ENCODE data around the gene GNA12. TPM values are rescaled to one million over a fixed set of nuclear protein-coding genes. Genes with fewer than 3 reads are reported as not detected.
"Not testable (repeated sequence)": the region's sequence is repeated elsewhere in the genome, so short reads cannot be mapped to it uniquely, and the experiment has no call there.

GNA12 gene
- total RNA-seq, 8 experiments from 2014 or later, result 9.7 to 33.3 (median 20.5) TPM

GRCh38 chr7:2708041-2708440 is 136.1 kb downstream of the GNA12 start:
- 90 to 100% (median 90%) methylated on average over 2 of the region's 10 CpGs; no CpG with 5 or more reads in 7 of the 10 experiments for WGBS, 10 experiments
- in situ Hi-C loops (cut with MboI; ENCODE audit: low pct_unique_long_range_greater_than_20kb in 2 of 9, low sequenced_read_pairs in 9 of 9, unreplicated experiment in 9 of 9), result no loop called here
- ATAC-seq (replicated peaks in 6 of 8), result no peak
- Histone ChIP-seq H3K4me1 (replicated peaks in 1 of 2) (peaks cover 9 to 25% of the 10 kb centered on the region in 2 donors), H3K27ac (no peak overlapping the region), H3K4me3 (no peak overlapping the region)

DNA sequence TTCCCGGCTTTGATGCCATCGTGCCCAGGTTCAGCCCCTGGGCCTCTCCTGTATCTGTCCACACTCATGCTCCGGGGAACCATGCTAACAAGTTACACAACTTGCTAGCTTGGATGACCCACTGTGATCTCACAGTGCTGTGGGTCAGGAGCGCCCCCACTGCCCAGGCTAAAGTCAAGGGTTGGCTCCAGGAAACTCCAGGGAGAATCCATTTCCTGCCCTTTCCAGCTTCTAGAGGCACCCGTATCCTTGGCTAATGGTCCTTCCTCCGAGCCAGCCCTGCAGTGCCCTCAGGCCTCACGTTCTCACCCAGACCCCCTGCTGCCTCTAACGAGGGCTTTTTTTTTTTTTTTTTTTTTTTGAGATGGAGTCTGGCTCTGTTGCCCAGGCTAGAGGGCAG is 136.6 kb downstream of the GNA12 start:
- Histone ChIP-seq H3K4me1 (replicated peaks in 1 of 2) (peaks cover 4 to 19% of the 10 kb centered on the region in 2 donors), H3K4me3 (no peak overlapping the region), H3K27ac (no peak overlapping the region)
- no peak for ATAC-seq (replicated peaks in 6 of 8)
- in situ Hi-C loops (cut with MboI; ENCODE audit: low pct_unique_long_range_greater_than_20kb in 2 of 9, low sequenced_read_pairs in 9 of 9, unreplicated experiment in 9 of 9), result no loop called here
- 60 to 100% (median 88%) methylated on average over 1 to 5 of the region's 8 CpGs; no CpG with 5 or more reads in 3 of the 10 experiments for WGBS, 10 experiments

DNA sequence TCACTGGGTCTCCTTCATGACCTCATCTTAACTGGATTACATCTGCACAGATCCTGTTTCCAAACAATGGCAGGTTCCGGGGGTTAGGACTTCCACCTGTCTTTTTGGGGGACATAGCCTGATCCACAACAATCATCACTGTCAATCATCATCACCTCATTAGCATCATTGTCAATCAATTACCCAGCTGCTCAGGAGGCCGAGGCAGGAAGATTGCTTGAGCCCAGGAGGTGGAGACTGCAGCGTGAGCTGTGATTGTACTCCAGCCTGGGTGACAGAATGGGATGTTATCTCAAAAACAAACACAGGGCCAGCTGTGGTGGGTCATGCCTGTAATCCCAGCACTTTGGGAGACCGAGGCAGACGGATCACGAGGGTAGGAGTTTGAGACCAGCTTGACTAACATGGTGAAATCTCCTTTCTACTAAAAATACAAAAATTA is 137.4 kb downstream of the GNA12 start:
- in situ Hi-C loops (cut with MboI; ENCODE audit: low pct_unique_long_range_greater_than_20kb in 2 of 9, low sequenced_read_pairs in 9 of 9, unreplicated experiment in 9 of 9), result no loop called here
- WGBS, 10 experiments, result 62 to 100% (median 68%) methylated on average over 1 to 6 of the region's 6 CpGs; no CpG with 5 or more reads in 3 of the 10 experiments
- Histone ChIP-seq H3K4me1 (replicated peaks in 1 of 2) (peaks cover 4 to 21% of the 10 kb centered on the region in 2 donors), H3K27ac (no peak overlapping the region), H3K4me3 (no peak overlapping the region)
- ATAC-seq (replicated peaks in 6 of 8), result no peak

DNA sequence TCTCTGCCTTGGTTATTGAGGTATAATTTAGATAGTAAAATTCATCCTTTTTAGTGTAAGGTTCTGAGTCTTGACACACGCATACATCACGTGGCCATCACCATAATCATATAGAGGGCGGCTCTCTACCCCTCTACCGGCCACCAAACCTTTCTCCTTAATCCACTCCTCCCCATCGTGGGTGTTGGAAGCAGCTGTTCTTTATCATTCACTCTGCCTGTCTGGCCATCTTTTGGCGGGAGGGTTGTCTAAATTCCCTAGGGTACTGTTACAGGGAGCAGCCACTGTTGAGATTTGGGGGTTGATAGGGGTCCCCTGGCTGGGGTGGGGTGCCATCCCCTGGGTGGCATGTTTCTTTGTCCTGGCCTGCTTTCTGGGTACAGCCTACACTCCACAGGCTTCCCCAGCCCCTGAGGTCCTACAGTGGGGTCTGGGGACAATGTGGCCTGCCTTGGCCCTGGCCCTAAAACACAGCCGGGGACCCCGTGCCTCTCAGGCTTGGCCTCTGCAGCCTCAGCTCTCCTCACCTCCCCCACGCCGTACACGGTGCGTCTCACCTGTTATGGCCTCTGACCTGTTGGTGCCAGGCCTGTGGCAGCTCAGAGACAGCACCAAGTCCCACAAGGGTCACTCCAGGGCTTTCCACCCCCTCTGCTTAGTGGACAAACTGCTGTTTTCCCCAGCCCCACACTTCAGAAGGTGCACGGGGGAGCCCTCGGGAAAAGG is 138.6 kb downstream of the GNA12 start:
- in situ Hi-C loops (cut with MboI; ENCODE audit: low pct_unique_long_range_greater_than_20kb in 2 of 9, low sequenced_read_pairs in 9 of 9, unreplicated experiment in 9 of 9), result no loop called here
- no peak overlapping the region for H3K4me3 ChIP-seq
- 60 to 100% (median 83%) methylated on average over 2 to 7 of the region's 14 CpGs; no CpG with 5 or more reads in 2 of the 10 experiments for WGBS, 10 experiments
- no peak overlapping the region for H3K27ac ChIP-seq
- peaks cover 4 to 20% of the 10 kb centered on the region in 2 donors for H3K4me1 ChIP-seq (replicated peaks in 1 of 2)
- no peak for ATAC-seq (replicated peaks in 6 of 8)

GRCh38 chr7:2702594-2702957 is 141.5 kb downstream of the GNA12 start:
- Histone ChIP-seq H3K4me1 (replicated peaks in 1 of 2) (peaks cover 0 to 7% of the 10 kb centered on the region in 2 donors), H3K4me3 (no peak overlapping the region), H3K27ac (peak overlapping the region in 1 of 2 donors; percentile 19)
- WGBS, 10 experiments, result 20 to 100% (median 82%) methylated on average over 1 to 5 of the region's 22 CpGs; no CpG with 5 or more reads in 5 of the 10 experiments
- in situ Hi-C loops (cut with MboI; ENCODE audit: low pct_unique_long_range_greater_than_20kb in 2 of 9, low sequenced_read_pairs in 9 of 9, unreplicated experiment in 9 of 9), result no loop called here
- peak in 5 of 8 experiments; percentile 6 to 31 (median 16) for ATAC-seq (replicated peaks in 6 of 8)

- peak; percentile 40 to 98 (median 54) for ATAC-seq (replicated peaks in 6 of 8)
- H3K27ac ChIP-seq, result peak overlapping the region in 1 of 2 donors; percentile 19
- in situ Hi-C loops (cut with MboI; ENCODE audit: low pct_unique_long_range_greater_than_20kb in 2 of 9, low sequenced_read_pairs in 9 of 9, unreplicated experiment in 9 of 9), result no loop called here
- H3K4me3 ChIP-seq, result no peak overlapping the region
- peaks cover 0 to 3% of the 10 kb centered on the region in 2 donors for H3K4me1 ChIP-seq (replicated peaks in 1 of 2)
- WGBS, 10 experiments, result 0 to 80% (median 62%) methylated on average over 1 to 5 of the region's 12 CpGs; no CpG with 5 or more reads in 2 of the 10 experiments
Measured at GRCh38 chr7:2701832-2702593, 142.1 kb downstream of the GNA12 start.

DNA sequence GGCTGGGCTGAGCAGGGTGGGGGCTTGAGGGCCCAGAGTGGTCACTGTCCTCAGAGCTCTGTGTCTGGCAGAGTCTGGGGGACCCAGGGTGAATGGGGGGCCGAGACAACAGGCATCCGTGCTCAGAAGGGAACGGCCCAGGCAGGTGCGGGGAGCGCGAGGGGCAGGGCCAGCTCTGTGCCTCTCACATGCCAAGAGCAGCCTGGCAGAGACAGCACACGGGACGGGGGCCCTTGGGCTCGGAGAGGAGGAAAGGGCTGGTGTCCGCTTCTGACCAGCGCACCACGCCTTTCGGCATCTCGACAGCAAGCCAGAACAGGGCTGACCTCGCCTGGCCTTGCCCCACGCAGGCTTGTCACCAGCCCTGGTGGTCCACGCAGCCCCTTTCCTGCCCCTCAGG is 142.7 kb downstream of the GNA12 start:
- no peak overlapping the region for H3K27ac ChIP-seq
- H3K4me1 ChIP-seq (replicated peaks in 1 of 2), result peaks cover 0 to 3% of the 10 kb centered on the region in 2 donors
- in situ Hi-C loops (cut with MboI; ENCODE audit: low pct_unique_long_range_greater_than_20kb in 2 of 9, low sequenced_read_pairs in 9 of 9, unreplicated experiment in 9 of 9), result no loop called here
- ATAC-seq (replicated peaks in 6 of 8), result peak in 4 of 8 experiments; percentile 11 to 68 (median 20)
- H3K4me3 ChIP-seq, result no peak overlapping the region
- no CpG with 5 or more reads among the region's 17 CpGs for WGBS, 10 experiments

DNA sequence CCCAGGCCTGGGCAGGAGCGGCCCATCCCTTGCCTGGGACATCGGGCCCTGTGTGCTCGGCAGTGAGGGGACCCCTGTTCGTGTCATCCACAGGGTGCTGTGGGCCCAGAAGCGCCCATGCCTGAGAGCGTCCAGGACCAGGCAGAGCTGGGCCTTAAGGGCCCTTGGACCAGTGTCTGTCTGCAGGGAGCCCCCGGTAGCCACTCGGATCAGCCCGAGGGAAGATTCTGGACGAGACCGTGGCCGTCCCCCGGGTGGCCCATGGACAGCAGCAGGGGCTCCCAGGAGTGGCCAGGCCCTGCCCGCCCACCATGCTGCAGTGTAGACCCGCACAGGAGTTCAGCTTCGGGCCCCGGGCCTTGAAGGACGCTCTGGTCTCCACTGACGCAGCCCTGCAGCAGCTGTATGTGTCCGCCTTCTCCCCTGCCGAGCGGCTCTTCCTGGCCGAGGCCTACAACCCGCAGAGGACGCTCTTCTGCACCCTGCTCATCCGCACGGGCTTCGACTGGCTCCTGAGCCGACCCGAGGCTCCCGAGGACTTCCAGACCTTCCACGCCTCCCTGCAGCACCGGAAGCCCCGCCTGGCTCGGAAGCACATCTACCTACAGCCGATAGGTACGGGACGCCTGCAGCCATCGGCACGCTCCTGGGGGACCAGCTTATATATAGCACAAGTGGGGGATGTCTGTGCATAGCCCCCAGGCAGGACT is 143.8 kb downstream of the GNA12 start:
- in situ Hi-C loops (cut with MboI; ENCODE audit: low pct_unique_long_range_greater_than_20kb in 2 of 9, low sequenced_read_pairs in 9 of 9, unreplicated experiment in 9 of 9), result no loop called here
- WGBS, 10 experiments, result 60 to 100% (median 95%) methylated on average over 1 to 19 of the region's 40 CpGs; no CpG with 5 or more reads in 4 of the 10 experiments
- ATAC-seq (replicated peaks in 6 of 8), result no peak
- Histone ChIP-seq H3K4me1 (replicated peaks in 1 of 2) (peaks cover 0 to 3% of the 10 kb centered on the region in 2 donors), H3K4me3 (no peak overlapping the region), H3K27ac (no peak overlapping the region)

GRCh38 chr7:2699289-2699620 is 144.9 kb downstream of the GNA12 start:
- H3K4me3 ChIP-seq, result no peak overlapping the region
- in situ Hi-C loops (cut with MboI; ENCODE audit: low pct_unique_long_range_greater_than_20kb in 2 of 9, low sequenced_read_pairs in 9 of 9, unreplicated experiment in 9 of 9), result no loop called here
- H3K4me1 ChIP-seq (replicated peaks in 1 of 2), result peaks cover 0 to 3% of the 10 kb centered on the region in 2 donors
- H3K27ac ChIP-seq, result no peak overlapping the region
- ATAC-seq (replicated peaks in 6 of 8), result peak in 1 of 8 experiments; percentile 57
- 20 to 93% (median 72%) methylated on average over 1 to 6 of the region's 15 CpGs; no CpG with 5 or more reads in 5 of the 10 experiments for WGBS, 10 experiments

- 20 to 100% (median 82%) methylated on average over 1 to 14 of the region's 18 CpGs for WGBS, 10 experiments
- Histone ChIP-seq H3K4me1 (replicated peaks in 1 of 2) (peaks cover 0 to 3% of the 10 kb centered on the region in 2 donors), H3K4me3 (no peak overlapping the region), H3K27ac (no peak overlapping the region)
- no peak for ATAC-seq (replicated peaks in 6 of 8)
- in situ Hi-C loops (cut with MboI; ENCODE audit: low pct_unique_long_range_greater_than_20kb in 2 of 9, low sequenced_read_pairs in 9 of 9, unreplicated experiment in 9 of 9), result no loop called here
Measured at GRCh38 chr7:2698581-2699288, 145.4 kb downstream of the GNA12 start.

- in situ Hi-C loops (cut with MboI; ENCODE audit: low pct_unique_long_range_greater_than_20kb in 2 of 9, low sequenced_read_pairs in 9 of 9, unreplicated experiment in 9 of 9), result not testable (repeated sequence)
Measured at GRCh38 chr7:2694122-2694436, 150.0 kb downstream of the GNA12 start.

GRCh38 chr7:2693420-2694121 is 150.5 kb downstream of the GNA12 start:
- in situ Hi-C loops (cut with MboI; ENCODE audit: low pct_unique_long_range_greater_than_20kb in 2 of 9, low sequenced_read_pairs in 9 of 9, unreplicated experiment in 9 of 9); H3K4me3 ChIP-seq; H3K4me1 ChIP-seq (replicated peaks in 1 of 2); H3K27ac ChIP-seq: not testable (repeated sequence)
- ATAC-seq (replicated peaks in 6 of 8), result peak in 1 of 8 experiments; percentile 21
- 82 to 100% (median 94%) methylated on average over 1 to 14 of the region's 19 CpGs; no CpG with 5 or more reads in 2 of the 10 experiments for WGBS, 10 experiments

More at GRCh38 chr7:2694122-2694436, 150.0 kb downstream of the GNA12 start:
- H3K4me3 ChIP-seq; H3K4me1 ChIP-seq (replicated peaks in 1 of 2); H3K27ac ChIP-seq; ATAC-seq (replicated peaks in 6 of 8): not testable (repeated sequence)
- WGBS, 10 experiments, result 90 to 100% (median 91%) methylated on average over 2 to 5 of the region's 8 CpGs; no CpG with 5 or more reads in 6 of the 10 experiments

All from motor neuron (in vitro differentiated cells).